K562 (cell line): ENCODE results near the gene RUNX1. TPM values are rescaled to one million over a fixed set of nuclear protein-coding genes. Genes with fewer than 3 reads are reported as not detected.

ENCODE experiments used
- ATAC-seq: fragments of 200-7000 bp; cut with Tn5 transposase; 3 replicates; pipeline ENCODE4 v1.9.1; 2020; ENCODE audit warnings: moderate library complexity
- BruUV-seq: library from RNA; stranded (reverse); fragments of 400-500 nt; replicated peaks from 2 replicates; lab custom pipeline; 2021; lab: Mats Ljungman, UMichigan
- CTCF ChIA-PET: fragments of 300-600 bp; formaldehyde crosslinking; extraction: SDS; loops from one replicate; lab custom pipeline; 2021; ENCODE audit warnings: low intra/inter-chr PET ratio; lab: Yijun Ruan, JAX
- POLR2A ChIA-PET: fragments of 300-600, 350-650 bp; sonication (Branson Sonifier 250); formaldehyde crosslinking; extraction: SDS; loops from one replicate; lab custom pipeline; 2021; ENCODE audit warnings: antibody characterized with exemption, inconsistent platforms; lab: Yijun Ruan, JAX
- DNase-seq, 4 experiments: peaks; one replicate each; pipeline versions ENCODE4 v3.0.0 to v3.0.0-alpha.2; 2011 to 2018; ENCODE audit warnings: low spot score in 3 of 4, mixed read lengths in 3 of 4; ENCODE audit errors: extremely low read depth in 1 of 4
- FAIRE-seq: peaks from 2 replicates; lab custom pipeline; 2011; peaks lifted over from hg19 to GRCh38; lab: Jason Lieb, UNC
- H2AFZ ChIP-seq: 2 replicates; pipeline ENCODE4 v1.6.0; 2011; ENCODE audit warnings: low read depth, low read length, control low read depth, inconsistent platforms
- H3K27ac ChIP-seq: fragments of 200-600 bp; 3 replicates; pipeline ENCODE4 v1.8.0; 2011; ENCODE audit warnings: low read depth, mild to moderate bottlenecking, control low read depth, inconsistent platforms, low read length, moderate library complexity, mixed read lengths; ENCODE audit errors: extremely low read depth
- H3K27me3 ChIP-seq, 2 experiments: fragments of 300-600 bp in 1 of 2; 2 replicates in 1 of 2; 3 replicates in 1 of 2; pipeline versions ENCODE4 v1.6.0 to v1.8.0; 2011; ENCODE audit warnings: inconsistent platforms in 2 of 2, low read length in 2 of 2, mild to moderate bottlenecking in 1 of 2, mixed read lengths in 1 of 2, moderate library complexity in 1 of 2; ENCODE audit not compliant: control insufficient read depth in 2 of 2, insufficient read depth in 2 of 2
- H3K36me3 ChIP-seq: fragments of 300-600 bp; 3 replicates; pipeline ENCODE4 v1.8.0; 2011; ENCODE audit warnings: mild to moderate bottlenecking, low read length, inconsistent platforms; ENCODE audit not compliant: control insufficient read depth, insufficient read depth
- H3K4me1 ChIP-seq, 2 experiments: fragments of 200-600 bp in 1 of 2; replicated peaks in 1 of 2; 2 replicates in 1 of 2; 3 replicates in 1 of 2; pipeline versions ENCODE4 v1.5.1 to v1.8.0; 2011; ENCODE audit warnings: inconsistent platforms in 2 of 2, low read length in 2 of 2, mild to moderate bottlenecking in 1 of 2, mixed read lengths in 1 of 2, moderate library complexity in 1 of 2; ENCODE audit not compliant: control insufficient read depth in 2 of 2, insufficient read depth in 2 of 2
- H3K4me2 ChIP-seq: 2 replicates; pipeline ENCODE4 v1.6.1; 2011; ENCODE audit warnings: low read length, control low read depth, inconsistent platforms, mixed read lengths; ENCODE audit not compliant: insufficient read depth
- H3K4me3 ChIP-seq: fragments of 200-600 bp; sonication (generic), shearing (Covaris generic); 2 replicates; pipeline ENCODE4 v1.5.1; 2016; ENCODE audit warnings: control low read depth, inconsistent platforms
- H3K79me2 ChIP-seq: fragments of 200-600 bp; 3 replicates; pipeline ENCODE4 v1.8.0; 2011; ENCODE audit warnings: low read length, inconsistent platforms; ENCODE audit not compliant: control insufficient read depth, insufficient read depth
- H3K9ac ChIP-seq, 2 experiments: 2 replicates each; pipeline versions ENCODE4 v1.6.0 to v1.6.1; 2011; ENCODE audit warnings: low read depth in 2 of 2, low read length in 2 of 2, control low read depth in 1 of 2, inconsistent platforms in 1 of 2, mild to moderate bottlenecking in 1 of 2, mixed read lengths in 1 of 2; ENCODE audit not compliant: insufficient read depth in 1 of 2
- H3K9me1 ChIP-seq: one replicate; pipeline ENCODE4 v1.6.0; 2011; ENCODE audit warnings: inconsistent platforms, mild to moderate bottlenecking, low read length, moderate library complexity; ENCODE audit not compliant: control insufficient read depth, insufficient read depth
- H3K9me3 ChIP-seq: replicated peaks from 2 replicates; pipeline ENCODE4 v1.5.1; 2011; ENCODE audit warnings: low read depth, low read length, inconsistent platforms; ENCODE audit not compliant: control insufficient read depth, insufficient read depth
- H4K20me1 ChIP-seq: replicated peaks from 2 replicates; pipeline ENCODE4 v1.6.1; 2011; ENCODE audit warnings: low read length, inconsistent platforms, mixed read lengths; ENCODE audit not compliant: control insufficient read depth, insufficient read depth
- CREBBP ChIP-seq: IDR thresholded peaks from one replicate; pipeline ENCODE4 v1.6.1; 2012; ENCODE audit warnings: low read depth, mild to moderate bottlenecking, control low read depth, inconsistent platforms, low read length
- ELF4 ChIP-seq: fragments of 450-650 bp; formaldehyde crosslinking; IDR thresholded peaks from 2 replicates; pipeline ENCODE4 v1.4.0; 2022; ENCODE audit warnings: missing genetic modification characterization
- RBBP5 ChIP-seq: fragments of 200-600 bp; sonication (generic); IDR thresholded peaks from 2 replicates; pipeline ENCODE4 v1.6.1; 2012; ENCODE audit warnings: borderline replicate concordance, mild to moderate bottlenecking, low read length, control low read depth, inconsistent platforms; ENCODE audit not compliant: insufficient read depth, poor library complexity, severe bottlenecking
- WGBS: fragments of 100-300 bp; shearing (Covaris generic); methylation state at CpG from one replicate; pipeline ENCODE4 v1.1.6; 2016; ENCODE audit warnings: low coverage, mixed read lengths; ENCODE audit not compliant: insufficient coverage; ENCODE audit errors: missing lambda C conversion rate; 5-methylcytosine and 5-hydroxymethylcytosine counted together
- in situ Hi-C: fragments of 300-500 bp; cut with MboI; formaldehyde crosslinking; loops from 4 replicates; pipeline ENCODE4 v1.15.0; 2018; ENCODE audit warnings: inconsistent platforms, mixed read lengths
- intact Hi-C: fragments of 100-400 bp; cut with micrococcal nuclease; formaldehyde crosslinking; loops from 2 replicates; pipeline ENCODE4 v1.14.2; 2022
- polyA plus RNA-seq, 8 experiments: library from polyadenylated mRNA; depleted of rRNA in 4 of 8; stranded (reverse) in 5 of 8; unstranded in 3 of 8; fragments of >200 nt; fragmentation: Nextera tagmentation in 2 of 8; fragmentation: Illumina TruSeq in 1 of 8; extraction: Ambion mirVana in 2 of 8; extraction: Trizol in 1 of 8; gene quantifications; 2 replicates each; pipeline versions ENCODE4 v1.2.1 to v1.2.3, GENCODE V29; 2011 to 2014; ENCODE audit warnings: inconsistent platforms in 1 of 8, missing spikeins in 1 of 8
- total RNA-seq, 7 experiments: library from RNA; depleted of rRNA in 6 of 7; stranded (reverse); fragments of >200 nt in 6 of 7; fragmentation: Illumina TruSeq in 2 of 7; extraction: Trizol in 2 of 7; gene quantifications; 2 replicates each; pipeline versions ENCODE4 v1.2.1 to v1.2.3, GENCODE V29; 2011 to 2021; ENCODE audit warnings: low replicate concordance in 1 of 7
- TF ChIP-seq, protein P1 (sequence below): fragments of 250-450 bp; sonication (Bioruptor Pico); IDR thresholded peaks from 2 replicates; pipeline ENCODE4 v1.5.0; 2020; ENCODE audit warnings: mild to moderate bottlenecking
- TF ChIP-seq, protein P2 (sequence below): fragments of 250-450 bp; sonication (Bioruptor Pico); IDR thresholded peaks from 2 replicates; pipeline ENCODE4 v1.8.0; 2022; ENCODE audit warnings: inconsistent platforms, mild to moderate bottlenecking, moderate library complexity, borderline replicate concordance
- TF ChIP-seq, protein P3 (sequence below): fragments of 450-650 bp; formaldehyde crosslinking; conservative IDR thresholded peaks from 2 replicates; pipeline ENCODE4 v1.4.0; 2022; ENCODE audit warnings: mild to moderate bottlenecking, missing genetic modification characterization
- TF ChIP-seq, protein P4 (sequence below): fragments of 450-650 bp; formaldehyde crosslinking; IDR thresholded peaks from 2 replicates; pipeline ENCODE4 v1.4.0; 2022; ENCODE audit warnings: missing genetic modification characterization

RUNX1 gene
- total and polyA plus RNA-seq, 9 of the 15 experiments (the other 6 are each of a cell fraction or from before 2014, with no cell fraction given), result 2.2 to 68.6 (median 17.8) TPM

DNA sequence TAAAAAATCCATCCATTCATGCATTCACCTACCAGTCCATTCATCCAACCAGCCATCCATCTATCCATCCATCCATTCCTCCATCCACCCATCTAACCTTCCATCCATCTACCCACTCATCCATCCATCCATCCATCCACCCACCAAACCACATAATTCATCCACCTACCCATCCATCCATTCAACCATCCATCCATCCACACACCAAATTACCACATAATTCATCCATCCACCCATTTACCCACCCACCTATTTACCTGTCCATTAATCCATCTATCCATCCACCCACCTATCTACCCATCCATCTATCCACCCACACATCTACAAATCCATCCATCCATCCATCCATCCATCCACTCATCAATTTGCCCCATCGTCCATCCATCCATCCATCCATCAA lies 308.9 kb downstream of the RUNX1 start:
- in situ Hi-C loops, result loop anchor here (10.0 kb wide), 2 partner anchors 665 to 1105 kb away; no protein-coding TSS in a partner anchor
- POLR2A ChIA-PET, result no interaction called here

More for the DNA sequence above, 308.9 kb downstream of the RUNX1 start:
- no TSS peak for BruUV-seq
- CTCF ChIA-PET, result no interaction called here
- ATAC-seq, result no peak
- Histone ChIP-seq H3K9ac (no peak overlapping the region), H3K4me2 (no peak overlapping the region), H3K27me3 (peaks cover 26 to 62% of the 10 kb centered on the region in 2 experiments)
- FAIRE-seq, result no peak
- TF ChIP-seq, protein P1, sequence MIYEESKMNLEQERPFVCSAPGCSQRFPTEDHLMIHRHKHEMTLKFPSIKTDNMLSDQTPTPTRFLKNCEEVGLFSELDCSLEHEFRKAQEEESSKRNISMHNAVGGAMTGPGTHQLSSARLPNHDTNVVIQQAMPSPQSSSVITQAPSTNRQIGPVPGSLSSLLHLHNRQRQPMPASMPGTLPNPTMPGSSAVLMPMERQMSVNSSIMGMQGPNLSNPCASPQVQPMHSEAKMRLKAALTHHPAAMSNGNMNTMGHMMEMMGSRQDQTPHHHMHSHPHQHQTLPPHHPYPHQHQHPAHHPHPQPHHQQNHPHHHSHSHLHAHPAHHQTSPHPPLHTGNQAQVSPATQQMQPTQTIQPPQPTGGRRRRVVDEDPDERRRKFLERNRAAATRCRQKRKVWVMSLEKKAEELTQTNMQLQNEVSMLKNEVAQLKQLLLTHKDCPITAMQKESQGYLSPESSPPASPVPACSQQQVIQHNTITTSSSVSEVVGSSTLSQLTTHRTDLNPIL, result no peak
- TF ChIP-seq, protein P2, sequence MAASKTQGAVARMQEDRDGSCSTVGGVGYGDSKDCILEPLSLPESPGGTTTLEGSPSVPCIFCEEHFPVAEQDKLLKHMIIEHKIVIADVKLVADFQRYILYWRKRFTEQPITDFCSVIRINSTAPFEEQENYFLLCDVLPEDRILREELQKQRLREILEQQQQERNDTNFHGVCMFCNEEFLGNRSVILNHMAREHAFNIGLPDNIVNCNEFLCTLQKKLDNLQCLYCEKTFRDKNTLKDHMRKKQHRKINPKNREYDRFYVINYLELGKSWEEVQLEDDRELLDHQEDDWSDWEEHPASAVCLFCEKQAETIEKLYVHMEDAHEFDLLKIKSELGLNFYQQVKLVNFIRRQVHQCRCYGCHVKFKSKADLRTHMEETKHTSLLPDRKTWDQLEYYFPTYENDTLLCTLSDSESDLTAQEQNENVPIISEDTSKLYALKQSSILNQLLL (CRISPR knock-in tag), result no peak
- TF ChIP-seq CREBBP, result peak; percentile 14
- TF ChIP-seq RBBP5, result no peak
- TF ChIP-seq ELF4, result 0 out of 2 replicates have a peak, but pooled peaks have one; percentile 57
- TF ChIP-seq, protein P3, sequence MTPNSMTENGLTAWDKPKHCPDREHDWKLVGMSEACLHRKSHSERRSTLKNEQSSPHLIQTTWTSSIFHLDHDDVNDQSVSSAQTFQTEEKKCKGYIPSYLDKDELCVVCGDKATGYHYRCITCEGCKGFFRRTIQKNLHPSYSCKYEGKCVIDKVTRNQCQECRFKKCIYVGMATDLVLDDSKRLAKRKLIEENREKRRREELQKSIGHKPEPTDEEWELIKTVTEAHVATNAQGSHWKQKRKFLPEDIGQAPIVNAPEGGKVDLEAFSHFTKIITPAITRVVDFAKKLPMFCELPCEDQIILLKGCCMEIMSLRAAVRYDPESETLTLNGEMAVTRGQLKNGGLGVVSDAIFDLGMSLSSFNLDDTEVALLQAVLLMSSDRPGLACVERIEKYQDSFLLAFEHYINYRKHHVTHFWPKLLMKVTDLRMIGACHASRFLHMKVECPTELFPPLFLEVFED (CRISPR knock-in tag), result peak; percentile 59; the same call in 1 of the 2 replicates
- TF ChIP-seq, protein P4, sequence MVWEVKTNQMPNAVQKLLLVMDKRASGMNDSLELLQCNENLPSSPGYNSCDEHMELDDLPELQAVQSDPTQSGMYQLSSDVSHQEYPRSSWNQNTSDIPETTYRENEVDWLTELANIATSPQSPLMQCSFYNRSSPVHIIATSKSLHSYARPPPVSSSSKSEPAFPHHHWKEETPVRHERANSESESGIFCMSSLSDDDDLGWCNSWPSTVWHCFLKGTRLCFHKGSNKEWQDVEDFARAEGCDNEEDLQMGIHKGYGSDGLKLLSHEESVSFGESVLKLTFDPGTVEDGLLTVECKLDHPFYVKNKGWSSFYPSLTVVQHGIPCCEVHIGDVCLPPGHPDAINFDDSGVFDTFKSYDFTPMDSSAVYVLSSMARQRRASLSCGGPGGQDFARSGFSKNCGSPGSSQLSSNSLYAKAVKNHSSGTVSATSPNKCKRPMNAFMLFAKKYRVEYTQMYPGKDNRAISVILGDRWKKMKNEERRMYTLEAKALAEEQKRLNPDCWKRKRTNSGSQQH (CRISPR knock-in tag), result 0 out of 2 replicates have a peak, but pooled peaks have one; percentile 7
- TF ChIP-seq, all 486 proteins: peak for 4
- Histone ChIP-seq H3K9me3 (no peaks in the 10 kb centered on the region), H3K4me1 (no peaks in the 10 kb centered on the region; a peak in 1 of 5 replicates), H3K4me3 (no peak overlapping the region), H3K36me3 (no peaks in the 10 kb centered on the region), H2AFZ (no peak overlapping the region), H4K20me1 (no peaks in the 10 kb centered on the region; the same call in 1 of the 2 replicates), H3K9me1 (no peaks in the 10 kb centered on the region), H3K27ac (no peak overlapping the region), H3K79me2 (no peaks in the 10 kb centered on the region)
- no peak for DNase-seq
- 4% methylated on average over 1 of the region's 1 CpG for WGBS
- intact Hi-C loops, result loop anchor here (10.0 kb wide), 1 partner anchor 465 kb away; no protein-coding TSS in a partner anchor
